OCI-LY3 (cell line): ENCODE measurements around the gene COL27A1.

Experiments
- EZH2phosphoT487 ChIP-seq: fragments of 200-600 bp; shearing (Covaris generic); IDR thresholded peaks from 2 replicates; pipeline ENCODE4 v1.6.1; 2018; ENCODE audit warnings: antibody characterized with exemption, mixed run types, low read depth
- TF ChIP-seq, protein P1 (sequence below): fragments of 200-600, 300-600 bp; sonication (generic); IDR thresholded peaks from 2 replicates; pipeline ENCODE4 v1.5.1; 2014; ENCODE audit warnings: antibody characterized with exemption, low read length, low read depth

GRCh38 chr9:114315723-114316363 is 160.5 kb downstream of the COL27A1 start:
- TF ChIP-seq, protein P1, sequence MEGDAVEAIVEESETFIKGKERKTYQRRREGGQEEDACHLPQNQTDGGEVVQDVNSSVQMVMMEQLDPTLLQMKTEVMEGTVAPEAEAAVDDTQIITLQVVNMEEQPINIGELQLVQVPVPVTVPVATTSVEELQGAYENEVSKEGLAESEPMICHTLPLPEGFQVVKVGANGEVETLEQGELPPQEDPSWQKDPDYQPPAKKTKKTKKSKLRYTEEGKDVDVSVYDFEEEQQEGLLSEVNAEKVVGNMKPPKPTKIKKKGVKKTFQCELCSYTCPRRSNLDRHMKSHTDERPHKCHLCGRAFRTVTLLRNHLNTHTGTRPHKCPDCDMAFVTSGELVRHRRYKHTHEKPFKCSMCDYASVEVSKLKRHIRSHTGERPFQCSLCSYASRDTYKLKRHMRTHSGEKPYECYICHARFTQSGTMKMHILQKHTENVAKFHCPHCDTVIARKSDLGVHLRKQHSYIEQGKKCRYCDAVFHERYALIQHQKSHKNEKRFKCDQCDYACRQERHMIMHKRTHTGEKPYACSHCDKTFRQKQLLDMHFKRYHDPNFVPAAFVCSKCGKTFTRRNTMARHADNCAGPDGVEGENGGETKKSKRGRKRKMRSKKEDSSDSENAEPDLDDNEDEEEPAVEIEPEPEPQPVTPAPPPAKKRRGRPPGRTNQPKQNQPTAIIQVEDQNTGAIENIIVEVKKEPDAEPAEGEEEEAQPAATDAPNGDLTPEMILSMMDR, result no peak
- no peak for TF ChIP-seq EZH2phosphoT487
